ENCODE measurements around the gene RAB4A. TPM values are rescaled to one million over a fixed set of nuclear protein-coding genes. Genes with fewer than 3 reads are reported as not detected.
"Not testable (repeated sequence)": the region's sequence is repeated elsewhere in the genome, so short reads cannot be mapped to it uniquely, and the experiment has no call there.

The RAB4A gene
- total RNA-seq, 2 donors from 2014 or later: 31.0 to 32.2 TPM

GRCh38 chr1:229298887-229299503, 28.1 kb downstream of the RAB4A start:
- Mint-ChIP-seq H3K27ac (no peak overlapping the region), H3K36me3 (peaks cover 7 to 12% of the 10 kb centered on the region in 2 donors), H3K9me3 (no peaks in the 10 kb centered on the region)
- ATAC-seq: no peak
- DNase-seq (ENCODE audit: low spot score in 2 of 2): no peak

- DNase-seq (ENCODE audit: low spot score in 2 of 2) (no peak), ATAC-seq (peak in 1 of 2 donors; percentile 32)
- Mint-ChIP-seq H3K9me3 (no peaks in the 10 kb centered on the region), H3K36me3 (peaks cover 7 to 12% of the 10 kb centered on the region in 2 donors), H3K27ac (no peak overlapping the region)
These were observed 29.3 kb downstream of the RAB4A start for GRCh38 chr1:229300099-229300757.

- H3K36me3 Mint-ChIP-seq: peaks cover 7 to 12% of the 10 kb centered on the region in 2 donors
- H3K27ac Mint-ChIP-seq: no peak overlapping the region
- no peak for ATAC-seq
- no peak for DNase-seq (ENCODE audit: low spot score in 2 of 2)
- no peaks in the 10 kb centered on the region for H3K9me3 Mint-ChIP-seq
These were observed 31.8 kb downstream of the RAB4A start for GRCh38 chr1:229302740-229303139.

- H3K9me3 Mint-ChIP-seq: no peaks in the 10 kb centered on the region
- no peak overlapping the region for H3K27ac Mint-ChIP-seq
- DNase-seq (ENCODE audit: low spot score in 2 of 2) (no peak), ATAC-seq (no peak)
- H3K36me3 Mint-ChIP-seq: peaks cover 7 to 12% of the 10 kb centered on the region in 2 donors
These were observed 32.9 kb downstream of the RAB4A start for GRCh38 chr1:229303855-229304254.

GRCh38 chr1:229305392-229305791, 34.5 kb downstream of the RAB4A start:
- H3K36me3 Mint-ChIP-seq: peaks cover 0 to 6% of the 10 kb centered on the region in 2 donors
- H3K9me3 Mint-ChIP-seq: no peaks in the 10 kb centered on the region
- DNase-seq (ENCODE audit: low spot score in 2 of 2) (no peak), ATAC-seq (no peak)
- H3K27ac Mint-ChIP-seq: no peak overlapping the region

GRCh38 chr1:229309074-229309473, 38.2 kb downstream of the RAB4A start:
- ATAC-seq: no peak
- no peaks in the 10 kb centered on the region for H3K9me3 Mint-ChIP-seq
- H3K36me3 Mint-ChIP-seq: no peaks in the 10 kb centered on the region
- no peak for DNase-seq (ENCODE audit: low spot score in 2 of 2)
- no peak overlapping the region for H3K27ac Mint-ChIP-seq

- no peaks in the 10 kb centered on the region for H3K9me3 Mint-ChIP-seq
- H3K36me3 Mint-ChIP-seq: no peaks in the 10 kb centered on the region
- DNase-seq (ENCODE audit: low spot score in 2 of 2) (no peak), ATAC-seq (no peak)
- no peak overlapping the region for H3K27ac Mint-ChIP-seq
These were observed 38.8 kb downstream of the RAB4A start for GRCh38 chr1:229309684-229310083.

GRCh38 chr1:229310833-229311232, 39.9 kb downstream of the RAB4A start:
- no peaks in the 10 kb centered on the region for H3K9me3 Mint-ChIP-seq
- no peak overlapping the region for H3K27ac Mint-ChIP-seq
- no peak for DNase-seq (ENCODE audit: low spot score in 2 of 2)
- H3K36me3 Mint-ChIP-seq: no peaks in the 10 kb centered on the region
- ATAC-seq: no peak

GRCh38 chr1:229316166-229316565, 45.3 kb downstream of the RAB4A start:
- H3K36me3 Mint-ChIP-seq: peaks cover 7 to 8% of the 10 kb centered on the region in 2 donors
- H3K27ac Mint-ChIP-seq: no peak overlapping the region
- ATAC-seq: no peak
- H3K9me3 Mint-ChIP-seq: no peaks in the 10 kb centered on the region
- no peak for DNase-seq (ENCODE audit: low spot score in 2 of 2)

GRCh38 chr1:229318056-229318455, 47.1 kb downstream of the RAB4A start:
- DNase-seq (ENCODE audit: low spot score in 2 of 2) (no peak), ATAC-seq (no peak)
- no peaks in the 10 kb centered on the region for H3K9me3 Mint-ChIP-seq
- no peak overlapping the region for H3K27ac Mint-ChIP-seq
- H3K36me3 Mint-ChIP-seq: peaks cover 7 to 8% of the 10 kb centered on the region in 2 donors

- Mint-ChIP-seq H3K27ac (no peak overlapping the region), H3K36me3 (peaks cover 7 to 10% of the 10 kb centered on the region in 2 donors), H3K9me3 (no peaks in the 10 kb centered on the region)
- DNase-seq (ENCODE audit: low spot score in 2 of 2): no peak
- no peak for ATAC-seq
These were observed 48.6 kb downstream of the RAB4A start for GRCh38 chr1:229319487-229319886.

GRCh38 chr1:229323201-229323600, 52.3 kb downstream of the RAB4A start:
- Mint-ChIP-seq H3K27ac (no peak overlapping the region), H3K9me3 (no peaks in the 10 kb centered on the region), H3K36me3 (peaks cover 7 to 31% of the 10 kb centered on the region in 2 donors)
- DNase-seq (ENCODE audit: low spot score in 2 of 2) (no peak), ATAC-seq (no peak)

GRCh38 chr1:229323885-229324553, 53.1 kb downstream of the RAB4A start:
- no peak overlapping the region for H3K27ac Mint-ChIP-seq
- H3K9me3 Mint-ChIP-seq: no peaks in the 10 kb centered on the region
- DNase-seq (ENCODE audit: low spot score in 2 of 2) (no peak), ATAC-seq (no peak)
- H3K36me3 Mint-ChIP-seq: peaks cover 7 to 39% of the 10 kb centered on the region in 2 donors

- H3K27ac Mint-ChIP-seq: no peak overlapping the region
- no peak for ATAC-seq
- peaks cover 0 to 37% of the 10 kb centered on the region in 2 donors for H3K36me3 Mint-ChIP-seq
- no peak for DNase-seq (ENCODE audit: low spot score in 2 of 2)
- no peaks in the 10 kb centered on the region for H3K9me3 Mint-ChIP-seq
These were observed 54.5 kb downstream of the RAB4A start for GRCh38 chr1:229325401-229325800.

GRCh38 chr1:229325853-229326487, 55.1 kb downstream of the RAB4A start:
- peak in 1 of 2 donors; percentile 63 for ATAC-seq
- Mint-ChIP-seq H3K9me3 (no peaks in the 10 kb centered on the region), H3K36me3 (peaks cover 0 to 37% of the 10 kb centered on the region in 2 donors), H3K27ac (peak overlapping the region in 1 of 2 donors; percentile 88)
- DNase-seq (ENCODE audit: low spot score in 2 of 2): no peak

GRCh38 chr1:229326601-229327000, 55.7 kb downstream of the RAB4A start:
- Mint-ChIP-seq H3K9me3 (no peaks in the 10 kb centered on the region), H3K27ac (peak overlapping the region in 1 of 2 donors; percentile 88), H3K36me3 (peaks cover 0 to 37% of the 10 kb centered on the region in 2 donors)
- DNase-seq (ENCODE audit: low spot score in 2 of 2): no peak
- no peak for ATAC-seq

- not testable (repeated sequence) for DNase-seq (ENCODE audit: low spot score in 2 of 2); H3K27ac Mint-ChIP-seq; H3K9me3 Mint-ChIP-seq
- peak in 1 of 2 donors; percentile 61 for ATAC-seq
- H3K36me3 Mint-ChIP-seq: peaks cover 0 to 37% of the 10 kb centered on the region in 2 donors
These were observed 56.9 kb downstream of the RAB4A start for GRCh38 chr1:229327765-229328164.
